Neural progenitor cell (in vitro differentiated cells): Measurements from ENCODE around the gene TRIM31. TPM values are rescaled to one million over a fixed set of nuclear protein-coding genes. Genes with fewer than 3 reads are reported as not detected.
A peak's percentile ranks its signal among the peaks of the same experiment; 100 is the strongest.

Experiments used
- DNase-seq: peaks from one replicate; pipeline ENCODE4 v3.0.0-alpha.2; 2016; ENCODE audit warnings: low spot score
- H2AFZ ChIP-seq: fragments of 200-600 bp; sonication (generic); replicated peaks from 2 replicates; pipeline ENCODE4 v1.6.1; 2016; ENCODE audit warnings: antibody characterized with exemption
- H3F3A ChIP-seq: fragments of 200-600 bp; sonication (generic); 2 replicates; pipeline ENCODE4 v1.6.1; 2016; ENCODE audit warnings: antibody characterized with exemption, low read depth
- H3K27ac ChIP-seq: fragments of 200-600 bp; sonication (generic); 2 replicates; pipeline ENCODE4 v1.5.1; 2016; ENCODE audit warnings: mild to moderate bottlenecking
- H3K27me3 ChIP-seq: fragments of 200-600 bp; sonication (generic); 2 replicates; pipeline ENCODE4 v1.6.1; 2016; ENCODE audit warnings: mild to moderate bottlenecking, moderate library complexity
- H3K36me3 ChIP-seq: fragments of 200-600 bp; sonication (generic); 2 replicates; pipeline ENCODE4 v1.5.1; 2016
- H3K4me1 ChIP-seq: fragments of 200-600 bp; sonication (generic); 2 replicates; pipeline ENCODE4 v1.6.1; 2016; ENCODE audit warnings: mixed run types
- H3K4me2 ChIP-seq: fragments of 200-600 bp; sonication (generic); 2 replicates; pipeline ENCODE4 v1.6.1; 2016
- H3K4me3 ChIP-seq: fragments of 200-600 bp; sonication (generic); 2 replicates; pipeline ENCODE4 v1.5.1; 2016
- H3K79me2 ChIP-seq: fragments of 200-600 bp; sonication (generic); 2 replicates; pipeline ENCODE4 v1.6.1; 2016; ENCODE audit warnings: low read depth
- H3K9ac ChIP-seq: fragments of 200-600 bp; sonication (generic); 2 replicates; pipeline ENCODE4 v1.6.1; 2016
- H3K9me3 ChIP-seq: fragments of 200-600 bp; sonication (generic); 2 replicates; pipeline ENCODE4 v1.5.1; 2016; ENCODE audit warnings: low read depth
- H4K20me1 ChIP-seq: fragments of 200-600 bp; sonication (generic); 2 replicates; pipeline ENCODE4 v1.6.1; 2016; ENCODE audit warnings: low read depth
- H3K27ac Mint-ChIP-seq: 3 replicates; pipeline ENCODE4 v1.8.0; 2021; ENCODE audit warnings: mixed read lengths
- H3K27me3 Mint-ChIP-seq: 2 replicates; pipeline ENCODE4 v1.8.0; 2022; ENCODE audit warnings: low read depth, mild to moderate bottlenecking, inconsistent platforms, moderate library complexity, mixed read lengths; ENCODE audit not compliant: insufficient read depth
- H3K36me3 Mint-ChIP-seq: 3 replicates; pipeline ENCODE4 v1.8.0; 2021; ENCODE audit warnings: mixed read lengths
- H3K4me1 Mint-ChIP-seq: 3 replicates; pipeline ENCODE4 v1.8.0; 2021; ENCODE audit warnings: mixed read lengths
- H3K4me3 Mint-ChIP-seq: 3 replicates; pipeline ENCODE4 v1.8.0; 2021; ENCODE audit warnings: mild to moderate bottlenecking, moderate library complexity, mixed read lengths
- H3K9me3 Mint-ChIP-seq: 3 replicates; pipeline ENCODE4 v1.8.0; 2020; ENCODE audit warnings: mixed read lengths
- EZH2 ChIP-seq: fragments of 200-600 bp; sonication (generic); IDR thresholded peaks from 2 replicates; pipeline ENCODE4 v1.6.1; 2017; ENCODE audit warnings: antibody characterized with exemption, mild to moderate bottlenecking, moderate library complexity
- EZH2phosphoT487 ChIP-seq: fragments of 200-600 bp; sonication (generic); IDR thresholded peaks from 2 replicates; pipeline ENCODE4 v1.6.1; 2017; ENCODE audit warnings: antibody characterized with exemption
- total RNA-seq: library from RNA; depleted of rRNA; stranded (reverse); fragments of >200 nt; gene quantifications from 2 replicates; pipeline ENCODE4 v1.2.3, GENCODE V29; 2015; ENCODE audit warnings: low replicate concordance
- TF ChIP-seq, protein P1 (sequence below): fragments of 200-600 bp; sonication (generic); IDR thresholded peaks from 2 replicates; pipeline ENCODE4 v1.5.1; 2017; ENCODE audit warnings: antibody characterized with exemption, mild to moderate bottlenecking

The TRIM31 gene
- total RNA-seq, 1 donor from 2014 or later = not detected

DNA sequence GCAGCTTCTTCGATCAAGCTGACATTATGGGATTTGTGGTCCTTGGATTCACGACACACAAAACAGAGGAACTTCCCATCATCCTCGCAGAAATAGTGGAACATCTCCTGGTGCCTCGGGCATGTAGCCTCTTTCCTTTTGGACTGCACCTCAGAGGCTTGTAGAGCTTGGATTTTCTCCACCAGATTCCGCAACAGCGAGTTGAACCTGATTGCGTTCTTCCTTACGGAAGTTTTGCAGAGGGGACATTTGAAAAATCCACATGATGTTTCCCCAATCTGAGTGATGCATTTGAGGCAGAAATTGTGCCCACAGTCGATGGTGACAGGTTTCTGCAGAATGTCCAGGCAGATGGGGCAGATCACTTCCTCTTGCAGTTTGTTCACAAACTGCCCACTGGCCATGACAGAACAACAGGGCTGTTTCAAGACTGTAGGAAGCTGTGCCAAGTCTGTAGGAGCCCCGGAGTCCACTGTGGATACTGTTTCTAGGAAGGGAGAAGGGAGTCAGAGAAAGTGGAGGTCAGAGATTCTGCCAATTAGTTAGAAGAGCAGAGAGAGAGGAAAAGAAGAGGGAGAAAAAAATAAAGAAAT is 392 bp downstream of the TRIM31 start:
- H3K36me3 Mint-ChIP-seq = no peaks in the 10 kb centered on the region
- Histone ChIP-seq H3F3A (no peaks in the 10 kb centered on the region), H3K4me1 (no peaks in the 10 kb centered on the region), H3K36me3 (no peaks in the 10 kb centered on the region), H3K27me3 (peaks cover 96% of the 10 kb centered on the region), H3K9ac (no peak overlapping the region), H4K20me1 (no peaks in the 10 kb centered on the region), H2AFZ (no peak overlapping the region), H3K79me2 (no peaks in the 10 kb centered on the region), H3K27ac (no peak overlapping the region), H3K4me2 (no peak overlapping the region), H3K4me3 (no peak overlapping the region), H3K9me3 (no peaks in the 10 kb centered on the region)
- no peaks in the 10 kb centered on the region for H3K4me1 Mint-ChIP-seq
- H3K4me3 Mint-ChIP-seq = no peak overlapping the region
- TF ChIP-seq, protein P1, sequence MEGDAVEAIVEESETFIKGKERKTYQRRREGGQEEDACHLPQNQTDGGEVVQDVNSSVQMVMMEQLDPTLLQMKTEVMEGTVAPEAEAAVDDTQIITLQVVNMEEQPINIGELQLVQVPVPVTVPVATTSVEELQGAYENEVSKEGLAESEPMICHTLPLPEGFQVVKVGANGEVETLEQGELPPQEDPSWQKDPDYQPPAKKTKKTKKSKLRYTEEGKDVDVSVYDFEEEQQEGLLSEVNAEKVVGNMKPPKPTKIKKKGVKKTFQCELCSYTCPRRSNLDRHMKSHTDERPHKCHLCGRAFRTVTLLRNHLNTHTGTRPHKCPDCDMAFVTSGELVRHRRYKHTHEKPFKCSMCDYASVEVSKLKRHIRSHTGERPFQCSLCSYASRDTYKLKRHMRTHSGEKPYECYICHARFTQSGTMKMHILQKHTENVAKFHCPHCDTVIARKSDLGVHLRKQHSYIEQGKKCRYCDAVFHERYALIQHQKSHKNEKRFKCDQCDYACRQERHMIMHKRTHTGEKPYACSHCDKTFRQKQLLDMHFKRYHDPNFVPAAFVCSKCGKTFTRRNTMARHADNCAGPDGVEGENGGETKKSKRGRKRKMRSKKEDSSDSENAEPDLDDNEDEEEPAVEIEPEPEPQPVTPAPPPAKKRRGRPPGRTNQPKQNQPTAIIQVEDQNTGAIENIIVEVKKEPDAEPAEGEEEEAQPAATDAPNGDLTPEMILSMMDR = no peak
- no peak for TF ChIP-seq EZH2phosphoT487
- TF ChIP-seq EZH2 = no peak
- no peaks in the 10 kb centered on the region for H3K9me3 Mint-ChIP-seq
- DNase-seq = no peak
- H3K27ac Mint-ChIP-seq = no peak overlapping the region
- H3K27me3 Mint-ChIP-seq = peaks cover 21% of the 10 kb centered on the region

DNA sequence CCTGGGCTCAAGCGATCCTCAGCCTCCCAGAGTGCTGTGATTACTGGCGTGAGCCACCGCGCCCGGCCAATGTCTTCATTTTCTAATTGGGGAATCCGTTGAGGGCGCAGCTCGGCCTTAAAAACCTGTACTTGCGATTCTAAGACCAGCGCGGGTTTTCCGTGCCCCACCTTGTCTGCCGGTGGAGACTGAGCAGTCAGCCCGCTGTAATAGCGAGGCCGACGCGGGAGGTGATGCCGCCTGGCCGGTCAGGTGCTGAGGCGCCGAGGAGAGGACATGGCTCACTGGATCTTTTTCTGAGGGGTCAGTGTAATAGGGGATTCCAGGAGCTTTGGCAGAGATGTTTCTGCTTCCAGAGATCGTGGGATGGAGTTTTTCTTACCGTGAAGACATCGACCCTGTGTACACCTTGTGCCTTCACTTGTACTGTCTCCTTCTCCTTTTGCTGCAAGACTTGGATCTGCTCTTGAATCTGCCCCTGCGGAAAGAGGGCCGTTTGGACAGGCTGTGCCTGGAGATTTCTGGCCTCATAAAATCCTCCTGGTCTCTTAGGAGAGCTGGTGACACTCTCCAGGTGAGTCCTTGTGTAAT is 1.5 kb downstream of the TRIM31 start:
- TF ChIP-seq EZH2 = no peak
- no peak overlapping the region for H3K4me2 ChIP-seq
- DNase-seq = no peak
- H2AFZ ChIP-seq = no peak overlapping the region
- no peaks in the 10 kb centered on the region for H3K36me3 Mint-ChIP-seq
- no peak overlapping the region for H3K9ac ChIP-seq
- peaks cover 21% of the 10 kb centered on the region for H3K27me3 Mint-ChIP-seq
- no peaks in the 10 kb centered on the region for H3K36me3 ChIP-seq
- H3K9me3 ChIP-seq = no peaks in the 10 kb centered on the region
- no peak overlapping the region for H3K4me3 ChIP-seq
- no peaks in the 10 kb centered on the region for H3K4me1 ChIP-seq
- no peak overlapping the region for H3K27ac Mint-ChIP-seq
- no peaks in the 10 kb centered on the region for H3K4me1 Mint-ChIP-seq
- H3F3A ChIP-seq = no peaks in the 10 kb centered on the region
- H3K79me2 ChIP-seq = no peaks in the 10 kb centered on the region
- no peak overlapping the region for H3K4me3 Mint-ChIP-seq
- no peak overlapping the region for H3K27ac ChIP-seq
- peaks cover 100% of the 10 kb centered on the region for H3K27me3 ChIP-seq
- no peaks in the 10 kb centered on the region for H3K9me3 Mint-ChIP-seq
- H4K20me1 ChIP-seq = no peaks in the 10 kb centered on the region

DNA sequence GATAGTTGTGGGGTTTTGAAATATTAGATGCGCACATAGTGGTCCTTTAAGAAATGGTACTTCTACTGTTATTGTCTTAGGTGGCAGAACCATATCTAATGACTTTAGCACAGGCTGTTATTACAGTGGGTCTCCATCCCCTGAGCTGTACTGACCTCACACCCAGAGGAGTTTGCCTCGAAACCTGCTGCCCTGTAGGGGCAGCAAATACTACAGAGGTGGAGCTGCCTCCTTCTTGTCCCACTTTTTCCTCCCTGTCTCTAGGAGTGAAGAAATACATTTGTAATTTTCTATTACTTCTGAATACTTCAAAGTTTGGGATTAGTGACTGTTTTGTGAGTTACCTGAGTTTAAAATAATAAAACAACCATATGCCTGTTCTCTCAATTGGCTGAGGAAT is 8.2 kb downstream of the TRIM31 start:
- peak; percentile 18 for DNase-seq
- H3K9me3 Mint-ChIP-seq = peaks cover 2% of the 10 kb centered on the region
- Histone ChIP-seq H3K4me2 (peak overlapping the region; percentile 83), H3K9me3 (no peaks in the 10 kb centered on the region), H3K9ac (no peak overlapping the region), H3F3A (peaks cover 22% of the 10 kb centered on the region), H3K36me3 (no peaks in the 10 kb centered on the region), H3K27me3 (peaks cover 100% of the 10 kb centered on the region), H2AFZ (no peak overlapping the region), H3K4me3 (no peak overlapping the region), H3K79me2 (no peaks in the 10 kb centered on the region), H4K20me1 (peaks cover 28% of the 10 kb centered on the region), H3K27ac (no peak overlapping the region), H3K4me1 (peaks cover 14% of the 10 kb centered on the region)
- peaks cover 28% of the 10 kb centered on the region for H3K4me1 Mint-ChIP-seq
- TF ChIP-seq, protein P1 = peak; percentile 30
- TF ChIP-seq EZH2phosphoT487 (no peak), EZH2 (no peak)
- no peaks in the 10 kb centered on the region for H3K36me3 Mint-ChIP-seq
- peaks cover 42% of the 10 kb centered on the region for H3K27me3 Mint-ChIP-seq
- H3K4me3 Mint-ChIP-seq = no peak overlapping the region
- H3K27ac Mint-ChIP-seq = no peak overlapping the region

DNA sequence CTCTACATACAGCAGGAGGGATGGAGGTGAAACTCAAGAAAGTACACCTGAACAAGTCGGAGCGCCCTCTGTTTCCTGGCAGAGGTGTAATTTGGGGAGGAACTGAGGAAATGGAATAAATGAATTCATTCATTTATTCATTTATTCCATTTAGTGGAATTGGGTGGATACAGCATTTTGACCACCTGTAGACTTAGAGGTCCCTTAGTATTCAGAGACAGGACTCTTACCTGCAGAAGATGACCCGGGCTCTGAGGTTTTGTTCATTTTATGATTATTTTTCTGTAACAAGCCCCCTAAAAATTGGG is 9.1 kb downstream of the TRIM31 start:
- no peaks in the 10 kb centered on the region for H3K9me3 ChIP-seq
- peak overlapping the region; percentile 83 for H3K4me2 ChIP-seq
- no peaks in the 10 kb centered on the region for H3K36me3 ChIP-seq
- H3K9ac ChIP-seq = no peak overlapping the region
- peak overlapping the region; percentile 47 for H3K4me3 ChIP-seq
- H3K4me1 ChIP-seq = peaks cover 14% of the 10 kb centered on the region
- TF ChIP-seq, protein P1 = no peak
- TF ChIP-seq EZH2phosphoT487 (no peak), EZH2 (no peak)
- Mint-ChIP-seq H3K27ac (no peak overlapping the region), H3K4me3 (peak overlapping the region; percentile 86), H3K36me3 (no peaks in the 10 kb centered on the region), H3K4me1 (peaks cover 28% of the 10 kb centered on the region), H3K9me3 (peaks cover 2% of the 10 kb centered on the region), H3K27me3 (peaks cover 49% of the 10 kb centered on the region)
- H3F3A ChIP-seq = peaks cover 22% of the 10 kb centered on the region
- peaks cover 100% of the 10 kb centered on the region for H3K27me3 ChIP-seq
- peaks cover 28% of the 10 kb centered on the region for H4K20me1 ChIP-seq
- no peak overlapping the region for H3K27ac ChIP-seq
- no peaks in the 10 kb centered on the region for H3K79me2 ChIP-seq
- no peak for DNase-seq
- H2AFZ ChIP-seq = no peak overlapping the region
